RPMI8226 (cell line): Measurements from ENCODE around the gene MTCH1.
A peak's percentile ranks its signal among the peaks of the same experiment; 100 is the strongest.
"Not testable (repeated sequence)": the region's sequence is repeated elsewhere in the genome, so short reads cannot be mapped to it uniquely, and the experiment has no call there.

Experiments
- DNase-seq: peaks from one replicate; pipeline ENCODE4 v3.0.0-alpha.2; 2015

The MTCH1 gene

GRCh38 chr6:36990401-36990800 is 4.4 kb upstream of the MTCH1 start:
- DNase-seq: not testable (repeated sequence)

GRCh38 chr6:36989264-36989663 is 3.3 kb upstream of the MTCH1 start:
- no peak for DNase-seq

- DNase-seq: peak; percentile 14
These were observed 680 bp upstream of the MTCH1 start for GRCh38 chr6:36986704-36987047.

- DNase-seq: peak; percentile 5
These were observed 584 bp downstream of the MTCH1 start for GRCh38 chr6:36985417-36985807.

GRCh38 chr6:36984581-36985416 is 1.2 kb downstream of the MTCH1 start:
- peak; percentile 13 for DNase-seq

- DNase-seq: no peak
These were observed 2.5 kb downstream of the MTCH1 start for GRCh38 chr6:36983538-36983937.

GRCh38 chr6:36980876-36981619 is 4.9 kb downstream of the MTCH1 start:
- DNase-seq: no peak

- no peak for DNase-seq
These were observed 5.9 kb downstream of the MTCH1 start for GRCh38 chr6:36980129-36980528.

- DNase-seq: no peak
These were observed 6.7 kb downstream of the MTCH1 start for GRCh38 chr6:36979347-36979742.

GRCh38 chr6:36978421-36979346 is 7.3 kb downstream of the MTCH1 start:
- no peak for DNase-seq

- no peak for DNase-seq
These were observed 8.5 kb downstream of the MTCH1 start for GRCh38 chr6:36977470-36977941.

GRCh38 chr6:36976931-36977330 is 9.1 kb downstream of the MTCH1 start:
- no peak for DNase-seq

- DNase-seq: no peak
These were observed 9.5 kb downstream of the MTCH1 start for GRCh38 chr6:36976509-36976908.

- DNase-seq: no peak
These were observed 10.1 kb downstream of the MTCH1 start for GRCh38 chr6:36976007-36976264.

GRCh38 chr6:36975231-36976006 is 10.6 kb downstream of the MTCH1 start:
- no peak for DNase-seq

- no peak for DNase-seq
These were observed 12.3 kb downstream of the MTCH1 start for GRCh38 chr6:36973647-36974046.

- DNase-seq: no peak
These were observed 12.8 kb downstream of the MTCH1 start for GRCh38 chr6:36973190-36973589.

- DNase-seq: no peak
These were observed 13.9 kb downstream of the MTCH1 start for GRCh38 chr6:36971921-36972673.

GRCh38 chr6:36970892-36971842 is 14.8 kb downstream of the MTCH1 start:
- DNase-seq: no peak
